ENCODE measurements around the gene HIBADH.

DNA sequence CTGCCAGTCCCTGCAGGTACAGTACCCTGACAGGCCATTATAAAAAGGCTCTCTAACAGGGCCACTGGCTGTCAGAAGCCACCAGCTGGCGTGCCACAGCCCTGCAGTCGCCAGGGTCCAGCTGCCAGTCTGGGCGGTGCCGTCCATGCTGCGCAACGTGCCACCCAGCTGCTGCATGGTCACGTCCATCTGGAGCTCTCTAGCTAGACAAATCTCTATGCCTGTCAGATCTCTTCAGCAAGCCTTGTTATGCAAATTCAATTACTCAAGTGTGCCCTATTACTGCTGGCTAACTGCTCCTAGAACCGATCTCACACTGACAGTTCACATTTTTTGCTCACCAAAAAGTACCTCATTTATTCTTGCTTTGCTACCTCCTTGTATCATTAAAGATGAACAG lies 75.9 kb downstream of the HIBADH start:
- TF ChIP-seq, protein P1, sequence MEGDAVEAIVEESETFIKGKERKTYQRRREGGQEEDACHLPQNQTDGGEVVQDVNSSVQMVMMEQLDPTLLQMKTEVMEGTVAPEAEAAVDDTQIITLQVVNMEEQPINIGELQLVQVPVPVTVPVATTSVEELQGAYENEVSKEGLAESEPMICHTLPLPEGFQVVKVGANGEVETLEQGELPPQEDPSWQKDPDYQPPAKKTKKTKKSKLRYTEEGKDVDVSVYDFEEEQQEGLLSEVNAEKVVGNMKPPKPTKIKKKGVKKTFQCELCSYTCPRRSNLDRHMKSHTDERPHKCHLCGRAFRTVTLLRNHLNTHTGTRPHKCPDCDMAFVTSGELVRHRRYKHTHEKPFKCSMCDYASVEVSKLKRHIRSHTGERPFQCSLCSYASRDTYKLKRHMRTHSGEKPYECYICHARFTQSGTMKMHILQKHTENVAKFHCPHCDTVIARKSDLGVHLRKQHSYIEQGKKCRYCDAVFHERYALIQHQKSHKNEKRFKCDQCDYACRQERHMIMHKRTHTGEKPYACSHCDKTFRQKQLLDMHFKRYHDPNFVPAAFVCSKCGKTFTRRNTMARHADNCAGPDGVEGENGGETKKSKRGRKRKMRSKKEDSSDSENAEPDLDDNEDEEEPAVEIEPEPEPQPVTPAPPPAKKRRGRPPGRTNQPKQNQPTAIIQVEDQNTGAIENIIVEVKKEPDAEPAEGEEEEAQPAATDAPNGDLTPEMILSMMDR (optimal IDR thresholded peaks at IDR 0.05 in 1 of 3, IDR thresholded peaks at IDR 0.05 in 1 of 3, conservative IDR thresholded peaks at IDR 0.05 in 1 of 3; ENCODE audit: extremely low read depth in 1 of 3, insufficient read depth in 2 of 3, low read length in 3 of 3): no peak
- TF ChIP-seq EZH2 (IDR thresholded peaks at IDR 0.05; ENCODE audit: low read length): no peak
